Stimulated activated CD8-positive, alpha-beta memory T cell treated with anti-CD3 and anti-CD28 coated beads, Interleukin-2, amount 100 ng/mL, for 48 hours (primary cell): ENCODE measurements around the gene ARRDC2.
"Not testable (repeated sequence)": the region's sequence is repeated elsewhere in the genome, so short reads cannot be mapped to it uniquely, and the experiment has no call there.

Source experiments
- DNase-seq, 2 donors: peaks; one replicate each; pipeline ENCODE4 v3.0.0-alpha.2; 2020; ENCODE audit warnings: low read depth in 2 of 2

Gene ARRDC2

DNA sequence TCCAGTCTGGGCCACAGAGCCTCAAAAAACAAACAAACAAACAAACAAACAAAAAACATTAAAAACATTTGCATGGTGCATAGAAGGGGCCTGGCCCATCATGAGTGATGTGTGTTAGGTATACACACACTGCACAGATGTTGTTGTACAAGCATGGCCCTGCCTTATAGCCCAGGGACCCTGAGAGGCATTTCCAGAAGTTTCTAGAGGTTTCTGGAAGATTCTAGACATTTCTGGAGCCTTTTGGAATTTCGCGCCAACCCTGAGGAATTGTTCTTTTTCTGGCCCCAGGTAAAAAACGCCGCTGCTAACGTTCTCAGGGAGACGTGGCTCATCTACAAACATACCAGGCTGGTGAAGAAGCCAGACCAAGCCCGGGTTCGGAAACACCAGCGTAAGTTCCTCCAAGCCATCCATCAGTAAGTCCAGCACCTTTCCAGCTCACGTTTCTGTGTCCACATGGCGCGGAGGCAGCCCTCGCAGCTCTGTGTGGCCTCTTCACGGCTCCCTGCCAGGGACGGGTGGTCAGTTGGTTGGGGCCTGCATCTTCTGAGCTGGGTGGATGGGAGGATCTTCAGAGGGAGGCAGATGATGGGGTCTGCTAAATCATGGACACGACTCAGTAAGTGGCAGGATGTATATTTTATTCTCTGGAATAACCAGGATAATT is 18.4 kb upstream of the ARRDC2 start:
- DNase-seq: no peak

DNA sequence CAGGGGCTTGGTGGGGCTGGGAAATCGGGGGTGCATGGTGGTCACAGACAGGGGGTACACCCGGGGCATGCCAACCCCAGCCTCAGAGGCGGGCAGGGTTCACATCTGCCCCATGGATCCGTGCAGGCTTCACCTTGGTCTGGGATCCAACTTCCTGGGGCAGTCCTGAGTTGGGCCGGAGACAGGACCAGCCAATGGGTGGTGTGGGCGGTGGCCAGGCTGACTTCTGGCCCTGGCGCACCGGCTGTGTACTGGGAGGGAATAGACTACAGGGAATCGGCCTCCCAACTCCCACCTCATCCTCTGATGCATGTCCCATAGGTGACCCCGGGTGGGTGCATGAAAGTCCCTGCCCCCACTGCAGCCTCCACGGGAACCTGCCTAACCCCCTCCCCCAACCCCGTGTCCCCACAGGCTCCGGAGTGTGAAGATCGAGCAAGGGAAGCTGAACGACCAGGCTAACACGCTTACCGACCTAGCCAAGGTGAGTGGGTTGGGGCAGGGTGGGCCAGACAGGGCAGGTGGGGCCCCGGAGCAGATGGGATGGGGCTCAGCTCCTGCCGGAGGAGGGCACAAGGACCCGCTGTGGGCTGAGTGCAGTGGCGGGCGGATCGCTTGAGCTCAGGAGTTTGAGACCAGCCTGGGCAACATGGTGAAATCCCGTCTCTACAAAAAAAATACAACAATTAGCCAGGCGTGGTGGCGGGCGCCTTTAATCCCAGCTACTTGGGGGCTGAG is 14.7 kb upstream of the ARRDC2 start:
- DNase-seq: no peak

DNA sequence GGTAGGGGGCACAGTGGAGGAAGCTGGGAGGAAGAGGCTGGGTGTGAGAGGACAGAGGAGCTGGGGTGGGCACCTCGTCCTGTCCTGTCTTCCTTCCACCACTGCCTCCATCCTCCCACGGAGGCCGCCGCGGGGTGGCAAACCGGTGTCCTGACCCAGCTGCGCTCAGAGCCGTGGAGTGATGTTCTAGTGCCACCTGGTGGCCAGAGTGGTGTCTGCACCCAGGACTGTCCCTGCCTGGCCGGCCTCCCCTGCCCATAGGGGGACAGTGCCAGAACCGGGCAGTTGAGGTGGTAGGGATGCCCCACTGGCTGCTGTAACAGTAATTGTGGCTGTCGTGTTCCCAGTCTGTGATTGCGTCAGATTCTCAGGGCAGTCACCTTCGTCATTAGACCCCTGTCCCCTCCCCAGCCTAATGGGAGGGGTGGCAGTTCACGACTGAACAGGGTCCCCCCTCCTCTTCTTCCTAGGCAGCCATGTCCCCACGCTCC is 11.1 kb upstream of the ARRDC2 start:
- DNase-seq: peak; percentile 81 to 83

DNA sequence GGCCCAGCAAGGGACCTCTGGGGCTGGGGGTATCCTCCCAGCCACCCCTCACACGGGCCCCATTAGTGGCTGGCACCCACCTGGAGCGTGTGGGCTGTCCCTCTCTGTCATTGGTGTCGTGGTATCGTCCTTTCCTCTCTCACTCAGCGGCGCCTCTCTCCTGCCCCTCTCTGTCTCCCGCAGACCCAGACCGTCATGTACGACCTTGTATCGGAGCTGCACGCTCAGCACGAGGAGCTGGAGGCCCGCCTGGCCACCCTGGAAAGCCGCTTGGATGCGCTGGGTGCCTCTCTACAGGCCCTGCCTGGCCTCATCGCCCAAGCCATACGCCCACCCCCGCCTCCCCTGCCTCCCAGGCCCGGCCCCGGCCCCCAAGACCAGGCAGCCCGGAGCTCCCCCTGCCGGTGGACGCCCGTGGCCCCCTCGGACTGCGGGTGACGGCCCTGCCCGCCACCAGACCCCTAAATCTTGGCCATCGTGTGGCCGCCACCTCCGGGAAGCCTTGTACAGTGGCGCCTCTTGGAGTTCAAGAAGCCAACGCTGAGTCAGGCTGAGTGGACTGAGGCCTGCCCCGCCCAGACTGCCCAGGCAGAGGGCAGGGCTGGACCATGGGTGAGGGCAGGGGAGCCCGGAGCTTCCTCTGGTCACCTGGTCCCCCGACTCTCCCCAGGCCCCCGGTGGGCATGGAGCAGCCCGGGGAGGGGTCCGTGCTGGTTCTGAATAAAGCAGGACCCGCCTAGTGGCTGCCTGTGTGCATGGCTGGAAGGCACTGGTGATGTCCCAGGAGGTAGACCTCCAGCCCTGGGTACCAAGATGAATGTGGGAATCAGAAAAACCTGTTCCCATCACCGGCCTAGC is 9.8 kb upstream of the ARRDC2 start:
- no peak for DNase-seq

DNA sequence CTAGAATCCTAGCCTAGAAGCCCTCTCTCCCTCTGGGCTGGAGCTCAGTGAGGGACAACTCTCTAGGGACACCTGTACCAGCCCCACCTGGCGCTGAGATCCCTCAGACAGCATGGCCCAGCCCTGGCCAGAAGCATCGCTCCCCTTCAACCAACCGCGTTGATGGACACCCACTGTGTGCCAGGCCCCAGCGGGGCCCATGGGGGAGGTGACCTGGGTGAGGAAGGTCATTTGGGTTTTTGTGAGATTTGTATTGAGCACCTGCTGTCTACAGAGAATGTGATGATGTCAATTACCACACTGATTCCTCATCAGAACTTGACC is 9.2 kb upstream of the ARRDC2 start:
- no peak for DNase-seq

DNA sequence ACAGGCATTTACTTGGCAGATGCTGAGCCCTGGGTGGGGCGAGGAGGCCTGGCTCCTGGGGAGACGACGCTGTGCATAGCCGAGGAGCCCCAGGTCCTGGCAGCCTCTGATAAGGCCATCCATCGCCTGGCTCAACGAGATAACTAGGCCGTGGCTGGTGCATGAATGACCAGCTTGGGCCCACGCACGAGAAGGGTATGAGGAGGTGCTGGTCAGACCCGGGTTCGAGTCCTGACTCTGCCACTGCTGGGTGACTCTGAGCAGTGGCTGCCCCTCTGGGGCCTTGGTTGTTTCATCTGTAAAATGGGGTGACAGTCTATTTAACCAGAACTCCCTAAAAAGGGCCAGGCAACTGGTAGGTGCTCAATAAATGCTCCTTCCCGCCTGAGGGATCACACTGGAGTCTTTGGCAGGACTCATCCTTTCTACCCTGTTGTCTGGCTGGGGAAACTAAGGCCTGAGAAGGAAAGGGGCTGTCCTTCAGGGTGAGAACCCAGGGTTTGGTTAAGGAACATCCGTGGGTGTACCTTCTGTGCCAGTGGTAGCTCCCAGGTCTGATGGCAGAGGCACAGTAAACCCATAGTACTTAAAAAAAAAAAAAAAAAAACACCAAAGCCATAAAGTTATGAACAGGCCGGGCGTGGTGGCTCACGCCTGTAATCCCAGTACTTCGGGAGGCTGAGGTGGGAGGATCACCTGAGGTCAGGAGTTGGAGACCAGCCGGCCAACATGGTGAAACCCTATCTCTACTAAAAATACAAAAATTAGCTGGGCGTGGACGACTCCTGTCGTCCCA is 8.1 kb upstream of the ARRDC2 start:
- no peak for DNase-seq

DNA sequence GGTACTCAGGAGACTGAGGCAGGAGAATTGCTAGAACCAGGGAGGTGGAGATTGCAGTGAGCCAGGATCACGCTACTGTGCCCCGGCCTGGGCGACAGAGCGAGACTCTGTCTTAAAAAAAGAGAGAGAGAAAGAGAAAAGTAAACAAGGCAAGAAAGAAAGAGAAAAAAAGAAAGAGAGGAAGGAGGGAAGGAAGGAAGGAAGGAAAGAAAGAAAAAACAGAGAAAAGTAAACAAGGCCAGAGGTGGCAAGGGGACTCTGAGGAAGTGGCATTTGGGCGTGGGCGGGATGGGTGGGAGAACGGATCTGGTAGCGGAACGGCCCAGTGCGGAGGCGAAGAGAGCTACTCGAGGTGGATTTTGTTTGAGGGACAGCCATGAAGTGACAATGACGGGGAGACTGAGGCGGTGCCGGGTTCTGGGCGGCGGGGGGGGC is 7.5 kb upstream of the ARRDC2 start:
- no peak for DNase-seq

DNA sequence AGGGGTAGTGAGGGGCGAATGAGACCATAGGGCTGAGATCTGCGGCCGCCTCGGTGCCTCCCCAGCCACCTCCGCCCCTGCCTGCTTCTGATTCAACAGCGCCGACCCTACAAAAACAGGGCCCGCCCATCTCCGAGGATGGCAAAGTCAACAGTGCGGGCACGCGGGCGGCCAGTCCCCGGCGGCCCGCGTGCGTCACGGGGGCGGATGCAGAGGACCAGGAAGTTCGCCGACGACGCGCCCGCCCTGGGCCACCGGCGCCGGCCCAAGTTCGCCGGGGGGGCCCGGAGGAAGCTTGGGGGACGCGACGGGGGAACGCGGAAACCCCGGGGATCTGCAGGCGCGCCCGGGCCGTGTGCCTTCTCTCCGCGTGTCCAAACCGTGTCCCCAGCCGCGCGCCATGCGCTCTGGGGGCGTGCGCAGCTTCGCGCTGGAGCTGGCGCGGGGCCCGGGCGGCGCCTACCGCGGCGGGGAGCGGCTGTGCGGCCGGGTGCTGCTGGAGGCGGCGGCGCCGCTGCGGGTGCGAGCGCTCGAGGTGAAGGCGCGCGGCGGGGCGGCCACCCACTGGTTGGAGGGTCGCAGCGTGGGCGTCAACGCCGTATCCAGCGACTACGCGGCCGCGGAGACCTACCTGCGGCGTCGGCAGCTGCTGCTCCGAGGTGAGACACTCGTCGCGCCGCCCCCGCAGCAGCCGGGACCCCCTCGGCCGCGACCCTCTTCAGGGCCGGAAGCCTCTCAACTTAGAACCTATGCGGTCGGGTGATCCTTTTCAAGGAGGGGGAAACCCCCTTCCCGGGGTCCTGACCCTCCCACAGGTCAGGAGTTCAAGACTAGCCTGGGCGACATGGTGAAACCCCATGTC is 6.8 kb upstream of the ARRDC2 start:
- peak; percentile 85 to 92 for DNase-seq

DNA sequence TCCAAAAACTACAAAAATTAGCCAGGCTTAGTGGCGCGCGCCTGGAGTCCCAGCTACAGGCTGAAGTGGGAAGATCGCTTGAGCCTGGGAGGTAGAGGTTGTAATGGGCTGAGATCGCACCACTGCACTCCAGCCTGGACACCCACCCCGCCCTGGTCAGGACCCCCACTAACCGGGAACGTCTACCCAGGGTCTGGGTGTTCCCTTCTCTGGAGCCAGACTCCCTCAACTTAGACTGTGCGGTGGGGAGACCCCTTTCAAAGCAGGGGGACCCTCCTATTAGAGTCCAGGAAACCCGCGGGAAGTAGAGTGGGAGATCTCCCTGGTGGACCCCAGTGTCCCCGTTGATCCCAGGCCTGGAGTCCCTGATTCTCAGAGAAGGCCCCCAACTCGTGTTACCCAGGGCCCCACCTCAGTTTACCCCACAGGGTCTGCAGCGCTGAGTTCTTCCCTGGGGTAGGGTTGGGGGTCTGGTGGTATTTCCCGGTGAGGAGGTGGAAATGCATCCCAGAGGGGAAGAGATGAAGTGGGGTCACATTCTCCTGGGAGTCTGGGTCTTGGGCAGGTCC is 6.1 kb upstream of the ARRDC2 start:
- DNase-seq: no peak

DNA sequence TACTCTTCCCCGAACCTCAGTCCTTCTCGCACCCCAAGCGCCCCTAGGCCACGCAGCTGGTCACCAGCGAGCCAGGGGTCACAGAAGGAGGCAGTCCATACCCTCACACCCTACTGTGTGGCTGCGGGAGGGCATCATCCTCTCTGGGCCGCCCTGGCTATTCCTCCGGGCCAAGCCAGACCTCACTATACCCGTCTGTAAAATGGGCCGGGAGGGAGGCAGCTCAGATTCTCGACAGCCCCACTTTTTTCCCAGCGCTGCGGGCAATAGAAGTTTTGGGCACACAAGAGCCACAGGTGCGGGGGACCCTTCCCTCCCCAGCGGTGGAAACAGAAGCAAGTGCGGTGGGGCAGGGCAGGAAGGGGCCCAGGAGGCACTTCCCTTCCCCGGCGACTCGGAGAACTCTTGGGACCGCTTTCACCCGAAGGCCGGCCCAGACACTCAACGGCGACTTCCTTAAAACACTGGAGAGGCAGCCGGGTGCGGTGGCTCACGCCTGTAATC is 5.6 kb upstream of the ARRDC2 start:
- DNase-seq: no peak

DNA sequence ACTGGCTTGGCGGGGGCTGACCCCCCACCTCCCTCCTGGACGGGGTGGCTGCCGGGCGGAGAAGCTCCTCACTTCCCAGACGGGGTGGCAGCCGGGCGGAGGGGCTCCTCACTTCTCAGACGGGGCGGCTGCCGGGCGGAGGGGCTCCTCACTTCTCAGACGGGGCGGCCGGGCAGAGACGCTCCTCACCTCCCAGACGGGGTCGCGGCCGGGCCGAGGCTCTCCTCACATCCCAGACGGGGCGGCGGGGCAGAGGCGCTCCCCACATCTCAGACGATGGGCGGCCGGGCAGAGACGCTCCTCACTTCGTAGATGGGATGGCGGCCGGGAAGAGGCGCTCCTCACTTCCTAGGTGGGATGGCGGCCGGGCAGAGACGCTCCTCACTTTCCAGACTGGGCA is 2.2 kb upstream of the ARRDC2 start:
- not testable (repeated sequence) for DNase-seq

DNA sequence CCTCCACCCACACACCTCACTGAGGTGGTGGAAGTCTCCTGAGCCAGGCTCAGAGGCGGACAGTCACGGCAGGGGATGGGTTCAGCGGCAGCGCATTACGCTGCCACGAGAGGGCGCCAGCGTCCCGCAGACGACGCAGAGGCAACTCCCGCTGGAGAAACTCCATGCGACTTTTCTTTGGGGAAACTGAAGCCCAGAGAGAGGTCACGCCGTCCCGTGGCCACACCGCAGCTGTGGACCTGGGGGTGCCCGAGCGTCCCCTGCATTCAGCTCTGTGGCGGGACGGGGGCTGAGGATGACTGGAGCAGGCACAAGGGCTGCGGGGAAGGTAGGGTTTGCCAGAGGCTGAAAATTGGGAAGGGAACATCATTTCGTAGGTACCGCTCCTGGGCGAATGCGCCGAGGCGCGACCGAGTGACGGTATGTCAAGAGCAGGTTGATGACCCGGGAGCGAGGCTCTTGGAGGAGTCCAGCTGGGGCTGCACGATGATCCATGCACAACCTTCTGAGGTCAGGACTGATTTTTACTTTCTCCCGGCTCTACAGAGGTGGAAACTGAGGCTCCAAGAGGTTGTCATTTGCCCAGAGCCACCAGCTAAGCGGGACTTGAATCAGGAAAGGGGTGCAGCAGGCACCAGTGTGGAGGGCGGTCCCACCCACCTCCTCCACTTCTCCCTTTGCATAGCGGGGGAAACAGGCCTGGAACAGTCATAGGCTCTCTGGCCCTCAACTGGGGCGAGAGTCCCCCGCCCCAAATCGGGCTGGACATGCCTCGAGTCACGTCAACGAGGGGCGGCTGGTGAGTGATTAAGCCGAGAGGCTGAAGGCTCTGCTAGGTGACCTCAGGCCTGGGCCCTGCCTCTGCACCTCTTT is 690 bp upstream of the ARRDC2 start:
- DNase-seq: peak; percentile 67 to 78

DNA sequence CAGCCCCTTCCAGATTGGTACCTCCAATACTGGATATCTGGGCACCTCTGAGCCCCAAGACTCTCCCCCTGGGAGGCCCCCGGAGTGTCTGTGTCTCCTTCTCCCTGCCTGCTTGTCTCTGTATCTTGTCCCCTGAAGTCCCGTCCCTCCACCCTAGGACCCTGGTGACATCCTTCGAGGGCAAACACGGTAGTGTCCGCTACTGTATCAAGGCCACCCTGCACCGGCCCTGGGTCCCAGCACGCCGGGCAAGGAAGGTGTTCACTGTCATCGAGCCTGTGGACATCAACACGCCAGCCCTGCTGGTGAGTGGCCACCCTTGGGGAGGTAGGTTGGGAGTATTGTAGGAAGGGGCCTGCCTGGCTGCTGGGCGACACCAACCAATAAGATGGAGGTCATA is 844 bp downstream of the ARRDC2 start:
- DNase-seq: no peak

DNA sequence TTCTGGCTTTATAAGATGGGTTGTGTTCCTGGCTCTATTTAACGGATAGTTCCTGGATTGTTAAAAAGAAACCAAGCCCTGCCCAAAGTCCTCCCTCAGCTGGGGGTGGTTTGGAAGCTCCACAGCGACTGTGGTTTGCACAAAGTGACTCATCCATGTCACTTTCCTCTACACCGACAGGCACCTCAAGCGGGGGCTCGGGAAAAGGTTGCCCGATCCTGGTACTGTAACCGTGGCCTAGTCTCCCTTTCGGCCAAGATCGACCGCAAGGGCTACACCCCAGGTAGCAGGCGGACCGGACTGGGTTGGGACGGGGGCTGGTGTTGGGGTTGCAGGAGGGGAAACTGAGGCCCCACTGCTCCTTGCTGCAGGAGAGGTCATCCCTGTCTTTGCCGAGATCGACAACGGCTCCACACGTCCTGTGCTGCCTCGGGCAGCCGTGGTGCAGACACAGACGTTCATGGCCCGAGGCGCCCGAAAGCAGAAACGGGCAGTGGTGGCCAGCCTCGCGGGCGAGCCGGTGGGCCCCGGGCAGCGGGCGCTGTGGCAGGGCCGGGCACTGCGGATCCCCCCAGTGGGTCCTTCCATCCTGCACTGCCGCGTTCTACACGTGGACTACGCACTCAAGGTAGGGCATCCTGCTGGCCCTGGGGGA is 1.6 kb downstream of the ARRDC2 start:
- no peak for DNase-seq

DNA sequence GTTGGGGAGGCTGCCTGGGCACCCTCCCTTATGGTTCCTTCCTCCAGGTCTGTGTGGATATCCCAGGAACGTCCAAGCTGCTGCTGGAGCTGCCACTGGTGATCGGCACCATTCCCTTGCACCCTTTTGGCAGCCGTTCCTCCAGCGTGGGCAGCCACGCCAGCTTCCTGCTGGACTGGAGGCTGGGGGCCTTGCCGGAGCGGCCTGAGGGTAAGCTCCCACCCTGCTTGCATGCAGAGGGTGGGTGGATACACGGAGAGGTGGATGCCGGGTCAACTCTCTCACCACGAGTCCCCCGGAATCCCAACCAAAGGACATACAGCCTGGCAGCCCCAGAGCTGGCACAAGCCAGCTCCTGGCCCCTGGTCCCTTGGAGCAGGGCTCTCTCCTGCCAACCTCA is 2.2 kb downstream of the ARRDC2 start:
- DNase-seq: no peak

DNA sequence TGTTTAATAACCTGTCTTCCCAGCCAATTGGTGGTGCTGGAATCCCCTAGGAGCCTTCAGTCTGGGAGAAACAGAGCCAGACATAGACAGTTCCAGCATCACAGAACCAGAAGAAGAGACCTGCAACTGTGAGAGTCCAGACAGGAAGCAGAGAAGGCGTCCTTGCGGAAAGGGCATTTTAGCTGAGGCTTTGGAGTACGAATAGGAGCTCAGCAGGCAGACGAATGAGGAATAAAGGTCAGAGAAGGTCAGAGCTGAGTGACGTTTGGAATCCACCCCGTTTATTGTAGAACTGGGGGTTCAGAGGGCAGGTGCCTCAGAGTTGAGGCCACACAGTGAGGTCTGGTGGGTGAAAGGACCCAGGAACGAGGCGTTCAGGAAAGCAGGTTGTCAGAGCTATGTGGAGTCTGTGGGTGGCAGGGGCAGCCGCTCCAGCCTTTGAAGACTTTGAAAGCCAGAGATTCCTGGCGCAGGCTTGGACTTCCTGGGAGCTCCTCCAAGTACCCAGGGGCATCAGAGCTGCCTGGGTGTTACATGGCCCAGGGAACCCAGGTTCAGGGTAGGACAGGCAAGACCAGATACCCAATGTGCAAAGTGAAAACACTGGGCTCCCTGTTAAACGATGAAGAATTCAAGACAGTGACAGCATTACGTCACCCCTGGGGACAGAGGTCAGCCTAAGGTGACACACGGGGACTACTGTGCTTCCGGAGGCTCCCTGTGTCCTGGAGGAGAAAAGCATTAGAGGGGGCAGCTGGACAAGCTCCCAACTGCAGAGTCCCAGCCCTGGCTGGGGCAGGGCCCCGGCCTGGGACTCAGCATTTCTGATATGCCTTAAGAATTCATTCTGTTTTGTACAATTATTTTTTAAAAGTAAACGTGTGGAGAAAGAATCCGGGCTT is 5.5 kb downstream of the ARRDC2 start:
- DNase-seq: no peak

DNA sequence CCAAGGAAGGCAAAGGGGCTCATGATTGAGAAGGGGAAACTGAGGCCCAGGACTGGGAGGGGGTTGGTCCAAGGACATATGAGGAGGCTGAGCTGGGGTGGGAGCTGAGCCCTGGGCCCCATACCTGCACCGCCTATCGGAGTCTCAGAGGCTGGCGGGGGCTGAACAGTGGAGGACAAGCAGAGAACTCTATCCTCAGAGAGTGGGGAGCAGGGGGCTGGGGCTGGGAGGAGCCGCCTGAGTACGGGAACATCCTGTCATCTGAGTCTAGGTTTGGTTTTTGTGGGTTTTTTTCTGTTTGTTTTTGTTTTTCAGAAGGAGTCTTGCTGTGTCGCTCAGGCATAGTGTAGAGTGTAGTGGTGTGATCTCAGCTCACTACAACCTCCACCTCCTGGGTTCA is 6.2 kb downstream of the ARRDC2 start:
- DNase-seq: no peak
